NCI-H1092 (cell line): ENCODE results near the gene TMSB4X.
"Not testable (repeated sequence)": the region's sequence is repeated elsewhere in the genome, so short reads cannot be mapped to it uniquely, and the experiment has no call there.

Experiments
- DNase-seq: peaks from one replicate; lab custom pipeline; 2025; lab: John Stamatoyannopoulos, UW

Gene TMSB4X

DNA sequence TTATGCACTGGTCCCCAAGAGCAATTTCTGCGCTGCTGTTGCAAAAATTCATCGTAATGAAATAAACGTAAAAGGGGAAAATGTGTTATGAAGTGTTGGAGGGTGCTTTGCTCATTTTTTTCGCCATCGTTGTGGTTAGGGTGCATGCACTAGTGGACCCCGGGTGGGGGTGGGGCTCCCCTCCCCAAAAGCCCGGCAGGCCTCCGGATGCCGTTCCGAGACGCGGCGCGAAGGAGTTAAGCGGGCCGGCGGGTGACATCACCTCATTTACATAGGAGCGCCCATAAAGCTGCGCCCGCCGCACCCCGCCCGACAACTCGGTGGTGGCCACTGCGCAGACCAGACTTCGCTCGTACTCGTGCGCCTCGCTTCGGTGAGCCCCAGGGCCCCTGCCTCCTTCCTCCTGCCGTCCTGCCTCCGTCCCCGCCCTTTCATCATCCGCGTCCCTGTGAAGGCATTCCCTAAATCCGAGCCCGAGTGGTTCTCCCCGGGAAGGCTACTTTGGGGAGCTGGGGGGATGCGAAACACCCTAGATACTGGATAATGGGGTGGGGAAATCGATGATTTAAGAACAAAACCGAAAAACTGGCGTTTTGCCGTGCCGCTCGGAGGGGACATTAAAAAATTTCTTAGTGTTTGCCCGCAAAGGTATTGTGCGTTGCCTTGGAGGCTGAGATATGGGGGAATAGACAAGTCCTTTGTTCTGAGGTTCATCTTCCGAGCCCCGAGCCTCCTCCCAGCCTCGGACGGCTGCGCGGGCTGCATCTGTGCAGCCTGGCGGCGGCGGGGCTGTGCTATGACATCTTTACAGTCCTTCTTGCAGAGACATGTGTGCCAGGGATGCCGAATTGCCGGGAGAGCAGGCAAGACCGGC is at the start of gene TMSB4X:
Gene TMSB4X, plus strand, starts transcription at position 315 of the 874 bp plus-strand sequence.
- peak; percentile 70 for DNase-seq

DNA sequence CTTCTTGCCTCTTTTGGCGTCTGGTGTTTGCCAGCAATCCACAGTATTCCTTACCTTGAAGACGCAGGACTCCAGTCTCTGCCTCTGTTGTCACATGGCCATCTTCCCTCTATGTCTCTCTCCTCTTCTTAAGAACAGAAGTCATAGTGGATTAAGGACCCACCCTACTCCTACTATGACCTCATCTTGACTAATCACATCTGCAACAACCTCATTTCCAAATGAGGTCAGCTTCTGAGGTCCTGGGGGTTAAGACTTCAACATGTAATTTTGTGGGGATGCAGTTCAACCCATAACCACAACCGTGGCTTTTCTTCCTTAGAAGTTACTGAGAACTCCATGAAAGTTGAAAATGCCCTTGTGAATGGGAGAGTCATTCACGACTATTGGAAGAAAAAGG is 45.2 kb upstream of the TMSB4X start:
- DNase-seq = no peak

DNA sequence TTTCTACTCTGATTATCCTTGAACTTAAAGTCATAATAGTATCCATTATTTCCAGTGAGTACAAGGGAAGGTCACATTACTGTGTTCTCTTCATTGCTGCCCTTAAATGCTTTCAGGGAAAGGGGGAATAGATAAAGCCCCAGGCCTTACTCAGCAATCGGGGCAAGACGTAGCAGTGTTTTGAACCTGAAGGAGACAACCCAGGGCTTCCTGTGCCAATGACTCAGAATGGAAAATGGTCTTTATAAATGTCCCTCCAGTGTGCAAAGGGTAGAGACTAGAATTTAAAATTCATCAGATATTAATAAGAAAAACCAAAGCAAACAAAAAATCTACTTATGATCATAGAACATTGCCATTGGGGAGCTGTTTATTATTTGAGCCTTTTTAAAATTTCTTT is 44.8 kb upstream of the TMSB4X start:
- DNase-seq = no peak

DNA sequence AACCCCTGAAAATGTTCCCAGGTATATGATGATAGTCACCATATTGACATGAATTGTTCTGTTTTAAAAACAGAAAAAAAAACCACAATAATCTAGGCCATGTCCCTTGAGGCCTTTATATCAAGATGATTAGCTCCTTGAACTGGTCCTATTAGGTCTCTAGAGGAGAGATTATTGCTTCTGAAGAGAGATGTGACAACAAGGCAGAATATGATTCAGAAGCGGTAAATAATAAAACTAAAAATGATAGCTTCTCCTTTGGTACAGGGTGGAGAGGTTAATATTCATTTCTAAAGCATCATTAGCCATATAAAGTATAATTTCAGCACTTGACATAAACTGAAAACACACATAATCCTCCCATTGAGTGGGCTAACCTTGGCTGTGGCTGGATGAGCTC is 42.7 kb upstream of the TMSB4X start:
- DNase-seq = no peak

DNA sequence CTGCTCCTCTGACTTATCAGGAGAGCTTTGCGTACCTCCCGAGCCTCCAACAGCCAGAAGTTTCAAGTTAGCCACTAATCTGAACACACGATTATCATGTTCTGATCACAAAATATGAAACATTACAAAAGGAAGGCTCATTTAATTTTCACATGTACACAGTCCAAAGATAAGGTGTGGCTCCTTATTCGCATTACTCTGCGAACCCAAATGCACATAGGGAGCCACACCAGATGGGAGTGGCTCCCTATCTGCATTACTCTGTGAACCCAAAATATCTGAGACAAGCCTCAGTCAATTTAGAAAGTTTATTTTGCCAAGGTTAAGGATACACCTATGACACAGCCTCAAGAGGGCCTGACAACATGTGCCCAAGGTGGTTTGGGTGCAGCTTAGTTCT is 40.1 kb upstream of the TMSB4X start:
- no peak for DNase-seq

DNA sequence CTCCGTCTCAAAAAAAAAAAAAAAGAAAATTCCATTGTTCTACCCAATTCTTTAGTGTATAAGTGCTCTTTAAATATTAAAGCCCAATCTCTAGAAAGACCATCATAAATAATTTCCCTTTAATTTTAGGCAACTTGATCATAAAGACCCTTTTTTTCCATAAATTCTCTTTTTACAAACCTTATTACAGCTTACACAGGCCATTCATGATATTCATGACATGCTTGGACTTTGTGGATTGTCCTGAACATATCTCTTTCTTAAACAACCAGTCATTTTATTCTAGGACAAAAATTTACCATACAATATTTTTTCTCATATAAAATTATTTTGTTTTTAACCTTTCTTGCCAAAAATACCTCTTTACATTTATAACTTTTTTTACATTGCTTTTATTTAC is 38.0 kb upstream of the TMSB4X start:
- no peak for DNase-seq

DNA sequence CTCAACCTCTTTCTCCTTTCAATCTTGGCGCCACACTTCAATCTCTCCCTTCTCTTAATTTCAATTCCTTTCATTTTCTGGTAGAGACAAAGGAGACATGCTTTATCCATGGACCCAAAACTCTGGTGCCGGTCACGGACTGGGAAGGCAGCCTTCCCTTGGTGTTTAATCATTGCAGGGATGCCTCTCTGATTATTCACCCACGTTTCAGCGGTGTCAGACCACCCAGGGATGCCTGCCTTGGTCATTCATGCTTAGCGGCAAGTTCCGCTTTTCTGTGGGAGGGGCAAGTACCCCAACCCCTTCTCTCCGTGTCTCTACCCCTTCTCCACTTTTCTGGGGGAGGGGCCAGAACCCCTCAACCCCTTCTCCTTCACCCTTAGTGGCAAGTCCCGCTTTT is 34.4 kb upstream of the TMSB4X start:
- DNase-seq = not testable (repeated sequence)

DNA sequence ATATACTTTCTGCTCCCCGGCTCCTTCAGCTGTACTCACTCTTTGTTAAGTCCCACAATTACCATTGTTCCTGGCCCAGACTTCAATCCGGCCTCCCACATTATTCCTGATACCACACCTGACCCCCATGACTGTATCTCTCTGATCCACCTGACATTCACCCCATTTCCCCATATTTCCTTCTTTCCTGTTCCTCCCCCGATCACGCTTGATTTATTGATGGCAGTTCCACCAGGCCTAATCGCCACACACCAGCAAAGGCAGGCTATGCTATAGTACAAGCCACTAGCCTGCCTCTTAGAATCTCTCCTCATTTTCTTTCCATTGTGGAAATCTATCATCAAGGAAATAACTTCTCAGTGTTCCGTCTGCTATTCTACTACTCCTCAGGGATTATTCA is 31.3 kb upstream of the TMSB4X start:
- not testable (repeated sequence) for DNase-seq

DNA sequence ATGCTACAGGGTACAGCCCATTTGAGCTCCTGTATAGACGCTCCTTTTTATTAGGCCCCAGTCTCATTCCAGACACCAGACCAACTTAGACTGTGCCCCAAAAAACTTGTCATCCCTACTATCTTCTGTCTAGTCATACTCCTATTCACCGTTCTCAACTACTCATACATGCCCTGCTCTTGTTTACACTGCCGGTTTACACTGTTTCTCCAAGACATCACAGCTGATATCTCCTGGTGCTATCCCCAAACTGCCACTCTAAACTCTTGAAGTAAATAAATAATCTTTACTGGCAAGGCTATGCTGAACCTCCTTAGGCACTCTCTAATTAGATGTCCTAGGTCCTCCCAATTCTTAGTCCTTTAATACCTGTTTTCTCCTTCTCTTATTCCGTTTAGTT is 30.5 kb upstream of the TMSB4X start:
- DNase-seq = not testable (repeated sequence)

DNA sequence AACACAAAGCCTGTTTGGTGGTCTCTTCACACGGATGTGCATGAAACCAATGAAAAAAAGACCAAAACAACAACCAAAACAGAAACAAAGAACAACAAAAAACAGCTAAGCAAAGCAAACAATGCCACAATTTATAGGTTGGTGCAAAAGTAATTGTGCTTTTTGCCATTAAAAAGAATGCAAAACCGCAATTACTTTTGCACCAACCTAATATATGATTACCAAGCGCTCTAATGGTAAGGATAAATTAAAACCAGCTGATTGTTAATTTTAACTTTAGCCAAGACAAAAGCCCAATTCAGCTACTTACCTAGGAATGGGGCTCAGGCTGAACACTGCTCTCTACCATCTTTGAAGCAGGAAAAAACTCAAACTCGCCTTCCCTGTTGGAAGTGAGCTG is 29.4 kb upstream of the TMSB4X start:
- no peak for DNase-seq

DNA sequence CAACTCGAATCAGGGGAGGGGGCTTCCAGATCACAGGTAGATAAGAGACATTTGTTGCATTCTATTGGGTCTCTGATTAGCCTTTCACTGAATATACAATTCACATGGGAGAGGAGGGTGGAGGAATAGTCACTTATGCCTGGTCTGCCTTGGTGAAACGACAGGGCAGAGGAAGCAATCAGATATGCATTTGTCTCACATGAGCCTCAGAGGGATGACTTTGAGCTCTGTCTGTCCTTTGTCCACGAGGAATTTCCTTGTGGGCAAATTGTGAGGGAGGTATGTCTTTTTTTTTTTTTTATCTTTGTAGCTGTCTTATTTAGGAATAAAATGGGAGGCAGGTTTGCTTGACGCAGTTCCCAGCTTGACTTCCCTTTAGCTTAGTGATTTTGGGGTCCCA is 28.5 kb upstream of the TMSB4X start:
- DNase-seq = no peak

DNA sequence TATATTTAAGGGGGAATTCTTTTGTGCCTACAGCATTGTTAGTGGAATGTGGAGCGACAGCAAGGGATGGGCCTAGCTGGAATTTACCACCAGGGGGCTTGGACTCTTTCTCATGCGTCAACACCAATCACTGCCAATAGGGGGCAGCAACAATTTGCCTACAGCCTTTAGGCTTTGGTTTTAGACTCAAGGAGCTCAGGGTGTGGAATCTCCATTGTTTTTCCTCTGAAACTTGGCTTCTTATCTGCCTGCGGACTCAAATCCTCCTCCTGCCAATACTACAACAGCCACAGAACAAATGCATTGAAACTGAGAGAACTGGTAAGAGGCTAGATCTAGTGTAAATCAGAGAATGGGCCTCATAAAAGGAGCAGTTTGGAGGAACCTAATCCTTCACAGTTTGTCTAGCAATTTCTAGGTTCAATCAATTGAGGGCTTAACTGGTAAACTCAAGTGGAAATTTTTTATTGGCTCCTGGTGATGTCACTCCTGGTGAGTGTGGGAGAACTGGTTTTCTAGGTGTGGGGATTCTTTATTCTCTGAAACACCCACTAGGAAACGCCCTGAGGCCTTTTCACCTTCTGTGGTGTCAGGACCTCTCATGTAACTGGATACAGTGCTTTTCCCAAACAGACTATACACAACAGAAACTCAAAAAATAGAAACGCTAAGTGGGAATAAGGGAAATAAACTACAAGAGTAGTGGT is 27.9 kb upstream of the TMSB4X start:
- DNase-seq = peak; percentile 68

DNA sequence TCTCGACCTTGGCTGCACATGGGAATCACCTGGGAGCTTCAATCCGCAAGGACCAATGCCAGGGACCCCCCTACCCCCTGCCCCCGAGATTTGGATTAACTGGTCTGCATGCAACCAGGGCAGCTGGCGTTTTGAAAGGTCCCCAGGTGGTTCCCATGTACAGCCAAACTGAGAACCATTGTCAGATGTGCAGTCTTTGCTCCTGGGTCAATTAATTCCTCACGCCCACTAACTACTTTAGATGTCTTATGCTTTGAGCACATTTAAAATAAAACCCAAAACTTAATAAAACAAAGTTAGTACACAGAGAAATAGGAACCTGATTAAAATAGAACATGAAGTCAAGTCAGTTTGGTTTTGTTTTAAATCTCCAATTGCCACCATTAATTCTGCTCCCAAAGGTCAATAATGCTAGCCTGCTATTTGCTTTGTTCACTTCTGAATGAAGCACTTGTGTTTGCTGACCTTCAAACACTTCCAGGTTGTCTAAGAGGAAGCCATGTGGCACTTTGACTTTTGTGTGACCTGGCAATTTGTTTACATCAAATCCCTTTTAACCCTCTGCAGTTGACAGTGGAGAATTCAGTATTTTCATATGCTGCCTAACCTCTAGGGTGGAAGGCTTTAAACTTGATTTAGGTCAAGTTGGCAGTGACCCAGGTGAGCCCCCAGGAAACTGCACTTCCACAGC is 27.2 kb upstream of the TMSB4X start:
- DNase-seq = peak; percentile 38

DNA sequence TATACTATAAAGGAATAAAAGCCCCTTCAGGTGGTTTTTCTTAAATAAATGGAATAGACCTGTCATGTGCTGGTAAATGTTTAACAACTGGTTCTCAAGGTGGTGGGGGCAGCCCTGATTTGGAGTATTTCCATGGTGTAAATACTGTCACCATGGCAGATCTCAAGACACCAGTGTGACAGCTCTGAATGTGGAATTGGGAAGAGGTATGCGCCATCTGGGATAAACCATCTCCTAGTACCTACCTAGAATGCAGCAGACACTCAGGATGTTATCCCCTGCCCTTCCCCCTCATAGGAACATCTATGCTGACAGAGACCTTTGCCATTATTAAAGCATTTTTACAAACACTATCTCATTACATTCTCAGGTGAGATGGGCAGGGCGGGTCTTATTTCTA is 26.4 kb upstream of the TMSB4X start:
- DNase-seq = no peak

DNA sequence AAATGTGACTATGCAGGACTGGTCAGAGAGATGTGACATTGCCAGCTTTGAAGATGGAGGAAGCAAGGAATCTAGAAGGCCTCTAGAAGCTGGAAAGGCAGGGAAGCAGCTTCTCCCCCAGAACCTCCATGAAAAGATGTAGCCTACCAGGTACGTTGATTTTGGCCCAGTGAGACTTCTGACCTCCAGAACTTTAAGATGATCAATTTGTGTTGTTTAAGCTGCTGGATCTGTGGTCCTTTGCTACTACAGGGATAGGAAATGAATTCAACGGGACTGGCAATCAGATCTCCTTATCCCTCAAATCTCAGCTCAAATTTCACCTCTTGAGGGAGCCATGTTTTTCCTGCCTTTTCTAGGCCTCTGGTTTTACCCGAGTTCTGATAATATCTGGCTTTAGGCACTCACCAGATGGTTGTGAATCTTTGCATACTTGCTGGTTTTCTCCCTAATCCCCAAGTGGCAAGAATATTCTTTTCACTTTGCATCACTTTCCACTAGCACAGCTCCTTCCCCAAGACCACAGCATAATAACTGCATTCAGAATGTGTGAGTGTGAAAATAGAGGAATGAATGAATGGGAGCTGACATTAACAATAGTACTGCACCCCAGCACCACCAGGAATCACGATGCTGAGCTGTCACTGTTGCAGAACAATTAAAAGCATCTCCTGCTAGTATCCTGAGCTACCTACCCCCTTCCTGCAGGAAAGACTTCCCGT is 25.5 kb upstream of the TMSB4X start:
- no peak for DNase-seq

DNA sequence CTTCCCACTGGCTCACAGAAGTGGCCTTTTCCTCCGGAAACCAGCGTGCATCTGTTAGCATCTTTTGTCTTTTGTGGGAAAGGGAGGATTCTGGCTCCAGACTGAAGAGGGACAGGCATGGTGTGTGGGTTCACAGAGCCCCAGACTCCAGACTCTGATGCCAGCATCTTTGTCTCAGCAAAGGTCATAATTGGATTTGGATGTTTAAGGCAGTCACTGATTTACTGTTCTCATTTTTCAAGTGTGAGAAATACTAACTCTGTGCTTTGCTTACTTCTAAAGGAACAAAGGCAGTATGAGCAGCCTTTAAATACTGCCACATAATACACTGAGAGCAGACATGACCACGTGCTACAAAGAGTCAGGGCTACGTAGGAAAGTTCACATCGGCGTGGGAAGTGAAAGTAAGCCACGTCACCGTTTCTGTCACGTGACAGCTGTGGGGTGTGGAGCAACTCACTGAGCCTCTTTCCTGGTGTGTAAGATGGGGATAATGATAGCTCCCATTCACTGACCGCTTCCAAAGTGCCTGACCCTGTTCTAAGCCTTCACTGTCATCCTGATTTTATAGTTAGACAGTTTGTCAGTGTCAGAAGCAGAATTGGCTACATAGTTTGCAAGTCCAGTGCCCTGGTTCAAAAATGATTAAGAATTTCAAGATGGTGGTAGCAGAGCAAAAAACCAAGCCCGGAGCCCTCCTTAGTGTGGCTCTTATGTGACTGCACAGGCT is 24.8 kb upstream of the TMSB4X start:
- DNase-seq = no peak

DNA sequence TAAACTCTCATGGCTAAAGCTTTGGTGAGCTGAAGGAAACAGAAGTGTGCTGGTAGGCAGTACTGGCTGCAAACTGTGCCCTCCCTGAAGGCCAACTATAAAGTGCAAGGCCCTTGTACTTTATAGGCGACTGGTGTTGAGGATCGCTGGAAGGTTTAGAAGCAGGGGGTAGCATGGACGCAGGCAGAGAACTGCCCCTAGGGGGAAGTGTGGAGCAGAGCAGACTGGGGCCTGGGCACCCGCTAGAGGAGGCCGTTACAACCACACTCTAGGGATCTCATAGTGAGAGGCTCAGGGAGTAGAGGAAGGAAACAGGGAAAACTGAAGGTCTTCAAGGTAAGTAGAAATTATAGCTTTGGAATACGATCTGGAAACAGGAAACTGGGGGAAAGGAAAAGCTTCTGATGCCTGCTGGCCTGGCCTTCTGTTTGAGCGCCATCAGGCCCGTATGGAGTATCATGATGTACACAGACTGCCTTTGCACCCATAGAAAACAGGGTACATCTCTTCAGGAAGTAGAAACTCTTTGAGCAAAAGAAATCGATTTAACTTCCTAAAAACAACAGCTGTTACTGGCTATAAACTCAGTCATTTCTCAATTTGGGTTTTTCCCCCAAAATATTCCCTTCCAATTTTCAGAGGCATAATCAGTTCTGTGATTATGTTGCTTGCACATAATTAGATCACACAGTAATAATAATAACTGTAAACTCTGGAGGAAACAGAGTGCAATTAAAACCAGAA is 23.9 kb upstream of the TMSB4X start:
- no peak for DNase-seq

DNA sequence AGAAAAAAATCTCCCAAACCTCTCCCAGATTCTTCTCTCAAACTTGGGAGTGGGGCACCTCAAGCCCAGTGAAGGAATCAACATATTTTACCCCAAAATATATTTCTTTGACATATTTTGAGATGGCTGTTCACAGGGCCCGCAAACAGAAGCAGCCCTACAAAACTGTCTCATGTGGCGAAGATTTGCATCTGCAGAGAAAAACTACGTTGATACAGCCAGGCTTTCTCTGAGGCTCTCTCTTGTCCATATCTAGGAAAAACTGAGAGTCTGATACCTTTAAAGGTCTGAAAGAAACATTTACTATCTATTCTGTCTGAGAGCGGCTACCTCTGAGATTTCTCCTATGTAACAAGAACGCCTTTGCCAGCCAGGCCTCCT is 23.3 kb upstream of the TMSB4X start:
- DNase-seq = no peak

DNA sequence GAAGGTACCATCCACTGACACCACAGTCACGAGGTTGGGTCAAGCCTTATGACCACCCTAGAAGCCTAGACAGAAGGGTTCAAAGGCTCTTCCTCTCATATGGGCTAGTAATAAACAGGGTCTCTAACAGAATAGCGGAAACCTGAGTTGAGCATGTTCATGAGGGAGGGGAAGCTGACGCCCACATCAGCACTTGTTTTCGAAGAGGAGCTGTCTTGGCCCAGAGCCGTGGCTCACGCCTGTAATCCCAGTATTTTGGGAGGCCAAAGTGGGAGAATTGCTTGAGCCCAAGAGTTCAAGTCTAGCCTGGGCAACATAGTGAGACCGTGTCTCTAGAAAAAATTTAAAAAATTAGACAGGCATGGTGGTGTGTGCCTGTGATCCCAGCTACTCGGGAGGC is 21.5 kb upstream of the TMSB4X start:
- DNase-seq = no peak

DNA sequence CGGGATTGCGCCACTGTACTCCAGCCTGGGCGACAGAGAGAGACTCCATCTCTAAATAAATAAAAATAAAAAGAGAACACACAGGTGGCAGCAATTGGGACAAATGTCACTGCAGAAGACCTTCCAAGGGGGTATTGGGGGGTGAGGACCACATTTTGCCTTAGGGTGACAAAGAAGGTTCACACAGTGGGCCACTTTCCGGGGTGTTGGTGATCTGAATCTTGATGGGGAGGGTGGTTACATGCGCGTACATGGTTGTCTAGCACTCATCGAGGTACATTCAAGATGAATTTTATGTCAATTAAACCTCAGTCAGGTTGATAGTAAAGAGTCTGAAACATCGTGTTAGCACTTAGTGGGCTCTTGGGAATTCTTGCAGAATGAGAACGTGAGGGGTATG is 20.5 kb upstream of the TMSB4X start:
- no peak for DNase-seq

DNA sequence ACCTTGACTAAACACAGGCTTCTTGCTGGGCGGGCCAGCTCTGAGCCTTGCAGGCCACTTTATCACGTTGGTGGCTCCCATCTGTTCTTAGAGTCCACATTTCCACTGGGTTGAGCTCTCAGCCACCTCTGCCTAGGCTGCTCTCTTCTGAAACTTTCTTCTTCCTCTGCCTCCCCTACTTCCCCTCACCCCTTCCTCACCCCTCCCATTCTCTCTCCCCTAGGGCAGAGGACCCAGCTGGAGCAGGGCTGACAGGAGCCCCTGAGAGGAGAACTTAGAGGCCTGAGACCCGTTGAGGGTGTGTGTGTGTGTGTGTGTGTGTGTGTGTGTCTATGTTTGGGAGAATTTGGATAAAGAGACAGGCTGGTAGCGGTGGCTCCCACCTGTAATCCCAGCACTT is 19.9 kb upstream of the TMSB4X start:
- no peak for DNase-seq
